Nephron progenitor cell (in vitro differentiated cells): ENCODE measurements around the gene ABHD15.

Source experiments
- DNase-seq: peaks from one replicate; pipeline ENCODE4 v3.0.0; 2021
- H3K27ac Mint-ChIP-seq: 2 replicates; pipeline ENCODE4 v1.8.0; 2021; ENCODE audit warnings: mild to moderate bottlenecking, moderate library complexity, mixed read lengths
- H3K27me3 Mint-ChIP-seq: 2 replicates; pipeline ENCODE4 v1.8.0; 2021; ENCODE audit warnings: mild to moderate bottlenecking, low read depth, mixed read lengths; ENCODE audit not compliant: poor library complexity
- H3K36me3 Mint-ChIP-seq: 2 replicates; pipeline ENCODE4 v1.8.0; 2021; ENCODE audit warnings: low read depth, mixed read lengths
- H3K4me1 Mint-ChIP-seq: 2 replicates; pipeline ENCODE4 v1.8.0; 2021; ENCODE audit warnings: mixed read lengths
- H3K4me3 Mint-ChIP-seq: 2 replicates; pipeline ENCODE4 v1.8.0; 2021; ENCODE audit warnings: mild to moderate bottlenecking, moderate library complexity, mixed read lengths
- H3K9me3 Mint-ChIP-seq: 2 replicates; pipeline ENCODE4 v1.8.0; 2021; ENCODE audit warnings: mild to moderate bottlenecking, moderate library complexity, mixed read lengths
- TF ChIP-seq, protein P1 (sequence below): fragments of 200-600 bp; sonication (generic); IDR thresholded peaks from 2 replicates; pipeline ENCODE4 v1.5.0; 2021; ENCODE audit warnings: antibody characterized with exemption

The ABHD15 gene

DNA sequence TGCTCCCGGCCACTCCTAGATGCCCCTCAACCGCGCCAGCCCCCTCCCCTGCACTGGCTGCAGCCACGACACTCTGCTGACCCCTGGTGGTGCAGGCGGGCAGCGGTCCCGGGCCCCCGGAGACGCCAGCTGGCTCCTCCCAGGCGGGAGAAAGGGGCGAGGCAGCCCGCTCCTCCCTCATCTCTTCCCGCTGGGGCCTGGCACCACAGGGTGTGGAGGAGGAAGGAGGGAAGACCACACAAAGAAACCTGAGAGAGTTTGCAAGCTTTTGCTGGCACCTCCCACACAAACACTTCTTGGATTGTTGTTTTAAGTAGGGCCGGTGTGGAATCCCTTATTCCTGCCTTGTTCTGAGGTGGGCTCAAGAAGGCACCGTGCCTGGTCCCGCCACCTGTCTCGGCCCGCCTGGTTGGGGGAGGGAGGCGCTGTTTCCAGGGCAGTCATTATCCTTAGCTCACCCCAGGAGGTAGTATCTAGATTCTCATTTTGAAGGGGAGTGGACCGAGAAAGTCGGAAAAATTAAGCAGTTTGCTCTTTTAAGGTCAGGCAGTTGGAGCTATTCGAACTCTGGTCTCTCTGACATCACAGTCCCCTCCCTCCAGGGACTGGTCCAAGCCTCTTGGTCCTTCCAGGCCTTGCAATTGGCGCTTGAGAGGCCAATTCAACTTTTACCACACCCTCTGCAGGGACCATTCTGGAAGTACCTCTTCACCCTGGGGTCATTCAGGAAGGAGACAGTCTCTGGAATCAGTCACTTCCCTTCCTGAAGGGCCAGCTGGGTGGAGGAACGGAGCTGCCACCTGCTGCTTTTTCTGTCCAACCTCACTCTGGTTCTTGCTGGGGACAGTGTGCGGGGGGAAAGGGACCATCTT is 25.1 kb upstream of the ABHD15 start:
- H3K9me3 Mint-ChIP-seq: no peaks in the 10 kb centered on the region
- H3K27ac Mint-ChIP-seq: no peak overlapping the region
- H3K27me3 Mint-ChIP-seq: peaks cover 13% of the 10 kb centered on the region
- DNase-seq: peak; percentile 99
- H3K4me3 Mint-ChIP-seq: peak overlapping the region; percentile 84
- peaks cover 72% of the 10 kb centered on the region for H3K4me1 Mint-ChIP-seq
- no peaks in the 10 kb centered on the region for H3K36me3 Mint-ChIP-seq
- TF ChIP-seq, protein P1, sequence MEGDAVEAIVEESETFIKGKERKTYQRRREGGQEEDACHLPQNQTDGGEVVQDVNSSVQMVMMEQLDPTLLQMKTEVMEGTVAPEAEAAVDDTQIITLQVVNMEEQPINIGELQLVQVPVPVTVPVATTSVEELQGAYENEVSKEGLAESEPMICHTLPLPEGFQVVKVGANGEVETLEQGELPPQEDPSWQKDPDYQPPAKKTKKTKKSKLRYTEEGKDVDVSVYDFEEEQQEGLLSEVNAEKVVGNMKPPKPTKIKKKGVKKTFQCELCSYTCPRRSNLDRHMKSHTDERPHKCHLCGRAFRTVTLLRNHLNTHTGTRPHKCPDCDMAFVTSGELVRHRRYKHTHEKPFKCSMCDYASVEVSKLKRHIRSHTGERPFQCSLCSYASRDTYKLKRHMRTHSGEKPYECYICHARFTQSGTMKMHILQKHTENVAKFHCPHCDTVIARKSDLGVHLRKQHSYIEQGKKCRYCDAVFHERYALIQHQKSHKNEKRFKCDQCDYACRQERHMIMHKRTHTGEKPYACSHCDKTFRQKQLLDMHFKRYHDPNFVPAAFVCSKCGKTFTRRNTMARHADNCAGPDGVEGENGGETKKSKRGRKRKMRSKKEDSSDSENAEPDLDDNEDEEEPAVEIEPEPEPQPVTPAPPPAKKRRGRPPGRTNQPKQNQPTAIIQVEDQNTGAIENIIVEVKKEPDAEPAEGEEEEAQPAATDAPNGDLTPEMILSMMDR: peak; percentile 99

DNA sequence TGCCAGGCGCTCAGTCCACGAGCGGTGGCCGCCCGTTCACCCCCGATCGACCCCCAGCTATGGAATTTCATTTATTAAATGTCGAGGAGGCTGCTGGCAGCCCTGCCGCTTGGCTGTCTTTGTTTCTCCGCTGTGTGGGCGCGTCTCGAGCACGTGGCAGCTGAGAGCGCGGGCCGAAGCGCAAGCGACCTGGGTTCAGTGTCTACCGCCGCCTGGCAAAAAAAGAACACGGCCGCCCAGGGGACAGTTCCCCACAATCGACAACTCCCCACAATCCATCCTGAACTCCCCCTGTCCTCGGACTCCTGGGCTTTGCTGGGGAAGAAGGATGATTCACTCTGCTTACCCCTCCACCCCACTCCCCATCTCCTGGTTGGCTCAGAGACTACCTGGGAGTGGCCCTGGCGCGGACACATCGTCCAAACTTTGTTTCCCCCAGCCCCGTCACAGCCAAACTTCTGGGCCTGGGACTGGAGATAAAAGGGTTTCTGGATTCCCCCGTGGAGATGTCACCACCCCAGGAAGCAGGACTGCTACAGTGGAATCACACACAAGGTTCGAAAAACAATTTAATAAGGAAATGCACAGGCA is 24.4 kb upstream of the ABHD15 start:
- Mint-ChIP-seq H3K27me3 (peaks cover 13% of the 10 kb centered on the region), H3K4me1 (peaks cover 67% of the 10 kb centered on the region), H3K9me3 (no peaks in the 10 kb centered on the region), H3K27ac (no peak overlapping the region), H3K4me3 (peak overlapping the region; percentile 84), H3K36me3 (no peaks in the 10 kb centered on the region)
- DNase-seq: peak; percentile 54
- TF ChIP-seq, protein P1: no peak

DNA sequence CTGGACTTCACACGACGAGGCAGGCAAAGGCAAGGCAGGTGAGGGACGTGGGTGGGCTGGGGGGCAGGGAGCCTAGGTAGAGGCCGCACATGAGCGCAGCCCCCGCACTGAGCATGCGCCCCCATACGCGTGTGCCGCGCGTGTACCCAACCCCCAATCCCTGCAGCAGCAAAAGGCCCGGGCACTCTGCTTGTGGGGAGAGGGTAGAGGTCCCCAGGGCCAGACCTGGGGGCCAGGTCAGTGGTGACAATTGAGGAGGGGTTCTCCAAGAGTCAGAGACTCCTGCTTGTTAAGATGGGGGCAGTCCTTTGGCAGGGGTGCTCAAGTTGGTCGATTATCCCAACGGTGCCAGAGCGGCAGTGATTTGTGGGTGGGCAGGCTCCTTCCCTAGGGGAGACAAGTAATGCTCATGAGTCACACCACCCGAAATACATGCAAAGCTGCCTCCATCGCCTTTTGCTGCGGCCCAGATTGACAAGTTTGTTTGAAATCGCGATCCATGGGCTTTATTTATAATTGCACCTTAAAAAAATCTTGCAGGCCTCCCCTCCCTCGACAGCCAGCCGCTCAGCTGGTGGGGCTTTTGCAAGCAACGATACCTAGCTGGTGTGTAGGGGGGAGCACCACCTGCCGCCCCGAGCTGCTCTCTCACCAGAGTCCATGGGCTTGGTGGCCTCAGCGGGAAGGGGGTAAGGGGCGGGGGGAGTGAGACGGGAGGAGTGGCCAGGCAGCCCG is 23.7 kb upstream of the ABHD15 start:
- Mint-ChIP-seq H3K9me3 (no peaks in the 10 kb centered on the region), H3K4me1 (peaks cover 65% of the 10 kb centered on the region), H3K27me3 (peaks cover 13% of the 10 kb centered on the region), H3K4me3 (peak overlapping the region; percentile 84), H3K27ac (no peak overlapping the region), H3K36me3 (no peaks in the 10 kb centered on the region)
- TF ChIP-seq, protein P1: no peak
- peak; percentile 26 for DNase-seq

DNA sequence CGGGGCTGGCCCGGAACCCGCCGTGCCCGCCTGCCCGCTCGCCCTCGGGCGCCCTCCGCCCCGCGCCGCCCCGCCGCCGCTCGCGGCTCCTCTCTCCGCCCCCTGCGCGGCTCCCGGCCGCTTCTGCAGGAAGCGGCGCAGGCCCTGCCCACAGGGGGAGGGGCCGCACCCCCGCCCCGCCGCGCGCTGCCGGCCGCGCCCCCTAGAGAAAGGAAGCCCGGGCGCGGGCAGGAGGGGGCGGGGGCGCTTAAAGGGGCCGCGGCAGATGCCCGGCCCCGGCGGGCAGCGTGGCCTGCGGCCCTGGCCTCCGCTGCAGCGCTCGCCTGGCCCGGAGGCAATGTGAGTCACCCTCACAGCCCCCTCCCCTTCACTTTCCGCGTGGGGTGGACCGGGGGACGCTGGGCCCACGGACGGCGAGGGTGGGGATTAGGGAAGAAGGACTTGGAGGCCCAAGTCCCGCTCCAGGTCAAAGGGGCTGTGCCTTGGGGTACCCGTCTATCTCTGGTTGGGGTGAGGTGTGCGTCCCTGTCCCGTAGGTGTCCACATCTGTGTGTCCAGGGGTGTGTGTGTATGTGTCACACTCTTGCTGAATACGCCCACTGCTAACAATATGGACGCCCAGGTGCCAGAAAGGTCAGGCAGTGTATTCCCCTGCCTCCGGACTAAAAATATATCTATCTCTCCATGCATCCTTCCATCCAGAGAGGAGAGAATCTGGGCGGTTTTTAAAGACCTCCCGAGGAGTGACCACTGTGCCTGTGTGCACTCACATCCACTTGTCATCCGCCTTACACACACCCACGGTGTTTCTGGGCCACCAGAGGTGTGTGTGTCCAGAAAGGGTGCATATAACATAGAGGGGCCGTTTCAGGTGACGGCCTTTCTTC is 22.9 kb upstream of the ABHD15 start, which contains the start of gene GIT1:
Gene GIT1 (minus strand): TSS at position 125 of the 887 bp plus-strand sequence. CDS start 270 bp downstream, outside the sequence.
- no peaks in the 10 kb centered on the region for H3K9me3 Mint-ChIP-seq
- DNase-seq: peak; percentile 89
- no peak within 1 kb of the TSS for H3K27ac Mint-ChIP-seq
- H3K36me3 Mint-ChIP-seq: no peaks in the 10 kb centered on the region
- H3K4me1 Mint-ChIP-seq: peaks cover 64% of the 10 kb centered on the region
- H3K27me3 Mint-ChIP-seq: peaks cover 13% of the 10 kb centered on the region
- TF ChIP-seq, protein P1: no peak
- peak within 1 kb of the TSS; percentile 89 for H3K4me3 Mint-ChIP-seq
